K562 (cell line): ENCODE results near the gene ERVMER34-1. TPM values are rescaled to one million over a fixed set of nuclear protein-coding genes. Genes with fewer than 3 reads are reported as not detected.

Experiments used
- ATAC-seq: fragments of 200-7000 bp; cut with Tn5 transposase; 3 replicates; pipeline ENCODE4 v1.9.1; 2020; ENCODE audit warnings: moderate library complexity
- BruUV-seq: library from RNA; stranded (reverse); fragments of 400-500 nt; replicated peaks from 2 replicates; lab custom pipeline; 2021; lab: Mats Ljungman, UMichigan
- CTCF ChIA-PET: fragments of 300-600 bp; formaldehyde crosslinking; extraction: SDS; loops from one replicate; lab custom pipeline; 2021; ENCODE audit warnings: low intra/inter-chr PET ratio; lab: Yijun Ruan, JAX
- POLR2A ChIA-PET: fragments of 300-600, 350-650 bp; sonication (Branson Sonifier 250); formaldehyde crosslinking; extraction: SDS; loops from one replicate; lab custom pipeline; 2021; ENCODE audit warnings: antibody characterized with exemption, inconsistent platforms; lab: Yijun Ruan, JAX
- DNase-seq, 4 experiments: peaks; one replicate each; pipeline versions ENCODE4 v3.0.0 to v3.0.0-alpha.2; 2011 to 2018; ENCODE audit warnings: low spot score in 3 of 4, mixed read lengths in 3 of 4; ENCODE audit errors: extremely low read depth in 1 of 4
- FAIRE-seq: peaks from 2 replicates; lab custom pipeline; 2011; peaks lifted over from hg19 to GRCh38; lab: Jason Lieb, UNC
- H2AFZ ChIP-seq: 2 replicates; pipeline ENCODE4 v1.6.0; 2011; ENCODE audit warnings: low read depth, low read length, control low read depth, inconsistent platforms
- H3K27ac ChIP-seq: fragments of 200-600 bp; 3 replicates; pipeline ENCODE4 v1.8.0; 2011; ENCODE audit warnings: low read depth, mild to moderate bottlenecking, control low read depth, inconsistent platforms, low read length, moderate library complexity, mixed read lengths; ENCODE audit errors: extremely low read depth
- H3K27me3 ChIP-seq, 2 experiments: fragments of 300-600 bp in 1 of 2; 2 replicates in 1 of 2; 3 replicates in 1 of 2; pipeline versions ENCODE4 v1.6.0 to v1.8.0; 2011; ENCODE audit warnings: inconsistent platforms in 2 of 2, low read length in 2 of 2, mild to moderate bottlenecking in 1 of 2, mixed read lengths in 1 of 2, moderate library complexity in 1 of 2; ENCODE audit not compliant: control insufficient read depth in 2 of 2, insufficient read depth in 2 of 2
- H3K36me3 ChIP-seq: fragments of 300-600 bp; 3 replicates; pipeline ENCODE4 v1.8.0; 2011; ENCODE audit warnings: mild to moderate bottlenecking, low read length, inconsistent platforms; ENCODE audit not compliant: control insufficient read depth, insufficient read depth
- H3K4me1 ChIP-seq, 2 experiments: fragments of 200-600 bp in 1 of 2; replicated peaks in 1 of 2; 2 replicates in 1 of 2; 3 replicates in 1 of 2; pipeline versions ENCODE4 v1.5.1 to v1.8.0; 2011; ENCODE audit warnings: inconsistent platforms in 2 of 2, low read length in 2 of 2, mild to moderate bottlenecking in 1 of 2, mixed read lengths in 1 of 2, moderate library complexity in 1 of 2; ENCODE audit not compliant: control insufficient read depth in 2 of 2, insufficient read depth in 2 of 2
- H3K4me2 ChIP-seq: 2 replicates; pipeline ENCODE4 v1.6.1; 2011; ENCODE audit warnings: low read length, control low read depth, inconsistent platforms, mixed read lengths; ENCODE audit not compliant: insufficient read depth
- H3K4me3 ChIP-seq: fragments of 200-600 bp; sonication (generic), shearing (Covaris generic); 2 replicates; pipeline ENCODE4 v1.5.1; 2016; ENCODE audit warnings: control low read depth, inconsistent platforms
- H3K79me2 ChIP-seq: fragments of 200-600 bp; 3 replicates; pipeline ENCODE4 v1.8.0; 2011; ENCODE audit warnings: low read length, inconsistent platforms; ENCODE audit not compliant: control insufficient read depth, insufficient read depth
- H3K9ac ChIP-seq, 2 experiments: 2 replicates each; pipeline versions ENCODE4 v1.6.0 to v1.6.1; 2011; ENCODE audit warnings: low read depth in 2 of 2, low read length in 2 of 2, control low read depth in 1 of 2, inconsistent platforms in 1 of 2, mild to moderate bottlenecking in 1 of 2, mixed read lengths in 1 of 2; ENCODE audit not compliant: insufficient read depth in 1 of 2
- H3K9me1 ChIP-seq: one replicate; pipeline ENCODE4 v1.6.0; 2011; ENCODE audit warnings: inconsistent platforms, mild to moderate bottlenecking, low read length, moderate library complexity; ENCODE audit not compliant: control insufficient read depth, insufficient read depth
- H3K9me3 ChIP-seq: replicated peaks from 2 replicates; pipeline ENCODE4 v1.5.1; 2011; ENCODE audit warnings: low read depth, low read length, inconsistent platforms; ENCODE audit not compliant: control insufficient read depth, insufficient read depth
- H4K20me1 ChIP-seq: replicated peaks from 2 replicates; pipeline ENCODE4 v1.6.1; 2011; ENCODE audit warnings: low read length, inconsistent platforms, mixed read lengths; ENCODE audit not compliant: control insufficient read depth, insufficient read depth
- CHD2 ChIP-seq: IDR thresholded peaks from 2 replicates; pipeline ENCODE4 v1.6.1; 2011; ENCODE audit warnings: low read depth, low read length
- GABPB2 ChIP-seq: fragments of 250-450 bp; sonication (Bioruptor Pico); conservative IDR thresholded peaks from 2 replicates; pipeline ENCODE4 v1.5.1; 2021; ENCODE audit warnings: mild to moderate bottlenecking
- MBD2 ChIP-seq: sonication (generic); IDR thresholded peaks from 2 replicates; pipeline ENCODE4 v1.6.1; 2016; ENCODE audit warnings: low read depth, borderline replicate concordance
- PTTG1 ChIP-seq: fragments of 450-650 bp; IDR thresholded peaks from 2 replicates; pipeline ENCODE4 v1.6.1; 2016; ENCODE audit warnings: low read depth, mild to moderate bottlenecking, missing genetic modification characterization, missing compliant biosample characterization
- SIN3A ChIP-seq, 2 experiments: fragments of 150-350 bp in 1 of 2; IDR thresholded peaks; 2 replicates each; pipeline ENCODE4 v1.6.1; 2011 to 2016; ENCODE audit warnings: borderline replicate concordance in 2 of 2, low read depth in 2 of 2, low read length in 2 of 2, mild to moderate bottlenecking in 2 of 2, moderate library complexity in 2 of 2; ENCODE audit not compliant: control insufficient read depth in 1 of 2
- ZBTB34 ChIP-seq: fragments of 250-450 bp; sonication (Bioruptor Pico); IDR thresholded peaks from 2 replicates; pipeline ENCODE4 v1.8.0; 2021; ENCODE audit warnings: mild to moderate bottlenecking, moderate library complexity
- ZNF217 ChIP-seq: sonication (generic); formaldehyde crosslinking; IDR thresholded peaks from 2 replicates; pipeline ENCODE4 v1.8.0; 2022; ENCODE audit warnings: mild to moderate bottlenecking, missing genetic modification reagents
- ZNF592 ChIP-seq: fragments of 450-650 bp; IDR thresholded peaks from 2 replicates; pipeline ENCODE4 v1.6.1; 2017; ENCODE audit warnings: antibody characterized with exemption, mild to moderate bottlenecking
- WGBS: fragments of 100-300 bp; shearing (Covaris generic); methylation state at CpG from one replicate; pipeline ENCODE4 v1.1.6; 2016; ENCODE audit warnings: low coverage, mixed read lengths; ENCODE audit not compliant: insufficient coverage; ENCODE audit errors: missing lambda C conversion rate; 5-methylcytosine and 5-hydroxymethylcytosine counted together
- in situ Hi-C: fragments of 300-500 bp; cut with MboI; formaldehyde crosslinking; loops from 4 replicates; pipeline ENCODE4 v1.15.0; 2018; ENCODE audit warnings: inconsistent platforms, mixed read lengths
- intact Hi-C: fragments of 100-400 bp; cut with micrococcal nuclease; formaldehyde crosslinking; loops from 2 replicates; pipeline ENCODE4 v1.14.2; 2022
- polyA plus RNA-seq, 8 experiments: library from polyadenylated mRNA; depleted of rRNA in 4 of 8; stranded (reverse) in 5 of 8; unstranded in 3 of 8; fragments of >200 nt; fragmentation: Nextera tagmentation in 2 of 8; fragmentation: Illumina TruSeq in 1 of 8; extraction: Ambion mirVana in 2 of 8; extraction: Trizol in 1 of 8; gene quantifications; 2 replicates each; pipeline versions ENCODE4 v1.2.1 to v1.2.3, GENCODE V29; 2011 to 2014; ENCODE audit warnings: inconsistent platforms in 1 of 8, missing spikeins in 1 of 8
- total RNA-seq, 7 experiments: library from RNA; depleted of rRNA in 6 of 7; stranded (reverse); fragments of >200 nt in 6 of 7; fragmentation: Illumina TruSeq in 2 of 7; extraction: Trizol in 2 of 7; gene quantifications; 2 replicates each; pipeline versions ENCODE4 v1.2.1 to v1.2.3, GENCODE V29; 2011 to 2021; ENCODE audit warnings: low replicate concordance in 1 of 7
- TF ChIP-seq, protein P1 (sequence below), 2 experiments: fragments of 450-650 bp in 1 of 2; IDR thresholded peaks; 2 replicates each; pipeline ENCODE4 v1.6.1; 2011 to 2017; ENCODE audit warnings: low read depth in 2 of 2, antibody characterized with exemption in 1 of 2, borderline replicate concordance in 1 of 2, low read length in 1 of 2, mild to moderate bottlenecking in 1 of 2, mixed read lengths in 1 of 2; ENCODE audit not compliant: control insufficient read depth in 1 of 2

ERVMER34-1 gene
- total and polyA plus RNA-seq, 9 of the 15 experiments (the other 6 are each of a cell fraction or from before 2014, with no cell fraction given): 0.04 to 0.57 (median 0.25) TPM

- CTCF ChIA-PET: no interaction called here
- Histone ChIP-seq H3K36me3 (peaks cover 59% of the 10 kb centered on the region), H2AFZ (no peak overlapping the region), H3K4me3 (peak overlapping the region; percentile 95), H3K9ac (peak overlapping the region; percentile 31 to 96; a peak in 3 of 4 replicates), H3K79me2 (peaks cover 41% of the 10 kb centered on the region), H3K27ac (peak overlapping the region; percentile 93), H3K9me3 (no peaks in the 10 kb centered on the region), H4K20me1 (no peaks in the 10 kb centered on the region), H3K9me1 (no peaks in the 10 kb centered on the region), H3K4me1 (peaks cover 4 to 21% of the 10 kb centered on the region in 2 experiments; a peak in 4 of 5 replicates), H3K4me2 (peak overlapping the region; percentile 93), H3K27me3 (no peaks in the 10 kb centered on the region)
- BruUV-seq: no TSS peak
- 10% methylated on average over 4 of the region's 4 CpGs for WGBS
- intact Hi-C loops: loop anchor here (5.0 kb wide), 1 partner anchor 148 kb away; the partner anchor contains the start of gene RASL11B
- in situ Hi-C loops: no loop called here
- POLR2A ChIA-PET: no interaction called here
- DNase-seq: peak in 1 of 4 experiments; percentile 58
- FAIRE-seq: peak; percentile 60
- no peak for ATAC-seq
- TF ChIP-seq SIN3A (IDR thresholded peaks at IDR 0.05; ENCODE audit: borderline replicate concordance in 2 of 2, control insufficient read depth in 1 of 2, low read depth in 2 of 2, low read length in 2 of 2) (peak in 1 of 2 experiments; percentile 9; a peak in 1 of 4 replicates), GABPB2 (no peak), ZNF592 (peak; percentile 74; the same call in 1 of the 2 replicates), ZBTB34 (CRISPR knock-in tag) (no peak), MBD2 (no peak), CHD2 (peak; percentile 28; the same call in 1 of the 2 replicates), ZNF217 (no peak), PTTG1 (tag) (no peak)
- TF ChIP-seq, protein P1, sequence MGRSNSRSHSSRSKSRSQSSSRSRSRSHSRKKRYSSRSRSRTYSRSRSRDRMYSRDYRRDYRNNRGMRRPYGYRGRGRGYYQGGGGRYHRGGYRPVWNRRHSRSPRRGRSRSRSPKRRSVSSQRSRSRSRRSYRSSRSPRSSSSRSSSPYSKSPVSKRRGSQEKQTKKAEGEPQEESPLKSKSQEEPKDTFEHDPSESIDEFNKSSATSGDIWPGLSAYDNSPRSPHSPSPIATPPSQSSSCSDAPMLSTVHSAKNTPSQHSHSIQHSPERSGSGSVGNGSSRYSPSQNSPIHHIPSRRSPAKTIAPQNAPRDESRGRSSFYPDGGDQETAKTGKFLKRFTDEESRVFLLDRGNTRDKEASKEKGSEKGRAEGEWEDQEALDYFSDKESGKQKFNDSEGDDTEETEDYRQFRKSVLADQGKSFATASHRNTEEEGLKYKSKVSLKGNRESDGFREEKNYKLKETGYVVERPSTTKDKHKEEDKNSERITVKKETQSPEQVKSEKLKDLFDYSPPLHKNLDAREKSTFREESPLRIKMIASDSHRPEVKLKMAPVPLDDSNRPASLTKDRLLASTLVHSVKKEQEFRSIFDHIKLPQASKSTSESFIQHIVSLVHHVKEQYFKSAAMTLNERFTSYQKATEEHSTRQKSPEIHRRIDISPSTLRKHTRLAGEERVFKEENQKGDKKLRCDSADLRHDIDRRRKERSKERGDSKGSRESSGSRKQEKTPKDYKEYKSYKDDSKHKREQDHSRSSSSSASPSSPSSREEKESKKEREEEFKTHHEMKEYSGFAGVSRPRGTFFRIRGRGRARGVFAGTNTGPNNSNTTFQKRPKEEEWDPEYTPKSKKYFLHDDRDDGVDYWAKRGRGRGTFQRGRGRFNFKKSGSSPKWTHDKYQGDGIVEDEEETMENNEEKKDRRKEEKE (IDR thresholded peaks at IDR 0.05; ENCODE audit: borderline replicate concordance in 1 of 2, control insufficient read depth in 1 of 2, low read depth in 2 of 2, low read length in 1 of 2): 0 out of 4 replicates have a peak, but pooled peaks of 1 of the 2 experiments have one; percentile 18
Observed at GRCh38 chr4:52714597-52715254, 36.5 kb downstream of the ERVMER34-1 start.
